NB4 (cell line): Measurements from ENCODE around the gene DSG3.

ENCODE experiments used
- CTCF ChIP-seq: IDR thresholded peaks from one replicate; pipeline ENCODE4 v1.5.1; 2012; ENCODE audit warnings: low read depth, low read length
- POLR2A ChIP-seq: IDR thresholded peaks from 2 replicates; pipeline ENCODE4 v1.6.1; 2011; ENCODE audit warnings: mild to moderate bottlenecking; ENCODE audit not compliant: insufficient read length; ENCODE audit errors: extremely low read depth

GRCh38 chr18:31446854-31447253 lies 687 bp upstream of the DSG3 start:
- TF ChIP-seq CTCF (no peak), POLR2A (no peak)
